AG08396 (cell line): ENCODE results near the gene TMEM121B.
A peak's percentile ranks its signal among the peaks of the same experiment; 100 is the strongest.

Experiments
- DNase-seq: peaks from one replicate; pipeline ENCODE4 v3.0.0; 2012; ENCODE audit warnings: low spot score, mixed read lengths

The TMEM121B gene

GRCh38 chr22:17091851-17092250 lies 29.3 kb downstream of the TMEM121B start:
- DNase-seq = no peak

DNA sequence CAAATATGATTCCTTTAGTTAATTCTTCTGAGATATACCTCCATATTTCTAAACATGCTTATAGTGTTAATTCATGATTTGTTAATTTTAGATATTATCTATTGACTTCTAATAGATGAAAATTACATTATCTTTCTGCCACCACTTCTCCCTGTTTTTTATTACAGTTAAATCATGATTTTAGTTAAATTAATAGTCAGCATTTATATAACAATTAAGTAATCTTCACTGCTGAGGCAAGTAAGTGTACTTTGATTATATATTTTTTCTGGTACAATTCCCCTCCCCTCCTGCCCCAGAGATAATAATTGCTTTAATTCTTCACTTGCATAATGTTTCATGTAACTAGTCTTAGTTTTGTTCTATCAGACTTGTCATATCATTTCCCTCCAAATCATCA lies 30.6 kb downstream of the TMEM121B start:
- no peak for DNase-seq

DNA sequence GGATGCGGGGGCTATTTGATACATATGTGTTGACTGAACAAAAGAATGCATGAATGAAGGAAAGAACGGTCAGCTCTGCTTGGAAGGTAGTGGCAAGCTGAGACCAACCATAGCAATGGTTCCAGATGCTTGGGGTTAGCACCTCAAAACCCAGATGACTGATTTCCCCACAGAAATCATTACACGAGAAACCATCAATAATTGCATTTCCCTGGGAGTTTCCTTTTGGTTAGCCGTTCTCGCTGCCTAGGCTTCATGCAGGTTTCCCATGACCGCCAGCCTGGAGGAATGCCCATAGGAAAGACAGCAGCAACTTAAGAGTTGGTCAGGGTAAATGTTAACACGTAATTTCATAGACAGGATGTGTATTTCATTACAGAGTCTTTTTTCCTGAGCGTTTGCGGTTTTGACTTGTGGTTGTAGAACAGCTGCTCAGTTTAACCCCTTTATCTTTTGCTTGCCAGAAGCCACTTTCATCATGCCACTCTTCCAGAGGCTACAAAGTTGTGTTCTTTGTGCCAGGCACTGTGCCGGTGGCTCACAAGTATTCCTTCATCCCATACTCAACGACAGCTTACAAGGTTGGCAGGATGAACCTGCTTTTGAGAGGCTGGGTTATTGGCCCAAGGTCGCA lies 33.5 kb downstream of the TMEM121B start:
- no peak for DNase-seq

- DNase-seq = no peak
These were observed 34.2 kb downstream of the TMEM121B start for GRCh38 chr22:17086788-17087497.

DNA sequence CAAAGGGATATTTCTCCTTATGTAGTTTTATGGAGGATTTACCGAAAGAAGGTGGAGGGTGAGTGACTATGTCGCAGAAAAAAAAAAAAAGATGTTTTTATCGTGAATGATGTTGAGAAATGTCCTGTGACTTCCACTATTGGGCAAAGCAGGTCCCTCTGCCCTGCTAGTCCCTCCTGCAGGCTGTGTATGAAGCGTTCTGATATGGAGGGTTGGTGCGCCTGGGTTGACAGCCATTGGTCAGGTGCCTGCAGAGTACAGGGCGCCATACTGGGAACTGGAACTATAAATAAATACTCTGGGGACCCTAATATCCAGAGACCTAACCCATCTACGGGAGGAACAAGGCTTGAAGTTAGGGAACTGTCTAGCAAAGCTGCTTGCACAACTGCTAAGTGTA lies 34.9 kb downstream of the TMEM121B start:
- DNase-seq = no peak

DNA sequence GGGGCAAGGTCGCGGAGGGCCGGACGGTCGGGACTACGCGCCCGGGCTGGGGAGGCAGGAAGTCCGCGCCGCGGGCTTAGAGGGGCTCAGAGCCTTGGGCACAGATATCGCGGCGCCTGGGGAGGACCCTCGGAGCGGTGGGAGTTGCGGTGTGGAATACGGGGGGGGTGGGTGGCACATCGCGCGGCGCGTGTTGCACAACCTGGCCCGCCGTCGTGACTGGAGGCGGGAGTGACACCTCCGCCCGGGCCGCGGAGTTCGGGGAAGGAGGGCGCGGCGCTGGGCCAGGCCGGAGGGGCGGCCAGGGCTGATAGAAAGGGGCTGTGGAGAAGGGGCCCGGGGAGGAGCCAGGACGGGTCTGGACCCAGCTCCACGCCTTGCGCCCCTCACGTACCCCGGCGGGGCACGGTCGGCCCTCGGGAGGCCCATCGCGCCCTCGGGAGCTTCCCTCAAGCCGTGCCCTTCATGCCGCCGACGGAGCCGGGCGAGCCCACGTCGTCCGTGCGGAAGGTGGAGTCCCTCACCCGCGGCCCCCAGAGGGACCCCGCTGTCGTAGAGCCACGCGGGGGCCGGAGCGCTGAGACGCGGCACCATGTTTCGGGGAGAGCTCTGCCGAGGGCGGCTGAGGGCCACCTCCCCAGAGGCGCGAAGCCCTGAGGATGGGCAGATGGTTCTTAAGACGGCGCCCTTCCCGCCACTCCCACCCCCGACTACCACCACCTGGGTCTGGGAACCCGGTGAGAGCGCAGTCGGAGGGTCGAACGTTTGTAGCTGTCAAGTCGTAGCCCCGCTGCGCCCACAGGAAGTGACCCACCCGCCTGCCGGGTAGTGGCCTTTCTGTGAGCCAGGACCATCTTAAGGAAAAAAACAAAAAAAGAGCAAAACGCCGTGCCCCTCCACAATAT lies 35.6 kb downstream of the TMEM121B start:
- peak; percentile 58 for DNase-seq

GRCh38 chr22:17084554-17085276 lies 36.4 kb downstream of the TMEM121B start, which contains the start of gene IL17RA:
TSS of gene IL17RA (plus strand) at chr22:17085000. CDS start at chr22:17085092, 92 bp downstream.
- DNase-seq = peak; percentile 95

DNA sequence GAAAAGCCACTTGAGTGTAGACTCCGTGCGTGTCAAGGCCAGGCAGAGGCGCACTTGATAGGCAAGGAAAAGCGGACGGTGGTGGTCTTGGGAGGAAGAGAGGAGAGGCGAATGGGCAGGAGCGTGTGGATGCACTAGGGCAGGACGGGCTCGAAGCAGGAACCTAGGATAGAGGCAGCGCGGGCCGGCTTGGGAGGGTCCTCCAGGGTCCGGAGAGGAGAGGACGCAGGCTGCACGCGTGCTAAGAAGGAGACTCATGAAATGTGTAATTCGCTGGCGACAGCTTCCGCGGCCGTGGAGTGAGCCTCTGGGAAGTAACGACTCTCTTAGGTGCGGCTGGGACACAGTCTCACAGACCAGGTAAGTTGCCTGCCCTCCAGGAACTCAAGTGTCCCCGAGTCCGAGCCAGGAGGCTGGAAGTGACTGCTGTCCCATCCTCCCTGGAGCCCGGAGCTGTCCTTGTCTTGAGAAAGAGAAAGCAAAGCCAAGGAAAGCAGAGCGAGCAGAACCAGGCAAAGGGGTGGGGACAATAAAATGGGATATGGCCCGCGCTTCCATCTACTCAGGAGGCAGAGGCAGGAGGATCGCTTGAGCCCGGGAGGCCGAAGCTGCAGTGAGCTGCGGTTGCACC lies 37.2 kb downstream of the TMEM121B start:
- no peak for DNase-seq

DNA sequence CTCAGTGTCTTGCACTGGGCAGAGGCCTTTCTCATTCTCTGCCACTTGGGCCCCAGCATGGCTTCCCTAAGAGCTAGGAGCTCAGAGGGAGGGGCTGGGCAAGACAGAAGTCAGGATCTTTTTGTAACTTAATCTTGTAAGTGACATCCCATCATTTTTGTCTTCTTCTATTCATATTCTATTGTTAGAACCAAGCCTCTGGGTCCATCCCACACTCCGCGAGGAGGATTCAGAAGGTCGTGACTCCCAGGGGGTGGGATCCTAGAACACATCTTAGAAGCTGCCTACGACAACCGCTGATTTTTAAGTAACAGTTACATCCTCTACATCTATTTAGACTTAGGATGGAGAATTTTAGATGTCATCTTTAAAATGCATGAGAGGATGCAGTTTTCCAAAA lies 37.9 kb downstream of the TMEM121B start:
- DNase-seq = no peak

DNA sequence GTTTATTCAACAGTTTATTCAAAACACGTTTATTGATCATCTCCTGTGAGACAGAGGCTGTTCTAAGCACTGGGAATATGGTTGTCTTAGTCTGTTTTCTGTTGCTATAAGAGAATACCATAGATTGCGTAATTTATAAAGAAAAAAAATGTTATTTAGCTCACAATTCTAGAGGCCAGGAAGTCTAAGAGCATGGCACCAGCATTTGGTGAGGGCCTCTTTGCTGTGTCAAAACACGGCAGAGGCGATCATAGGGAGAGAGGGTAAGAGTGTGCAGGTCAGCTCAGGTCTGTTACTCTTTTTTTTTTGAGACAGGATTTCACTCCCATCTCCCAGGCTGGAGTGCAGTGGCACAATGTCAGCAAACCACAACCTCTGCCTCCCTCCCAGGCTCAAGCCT lies 41.6 kb downstream of the TMEM121B start:
- no peak for DNase-seq

- peak; percentile 62 for DNase-seq
These were observed 43.9 kb downstream of the TMEM121B start for GRCh38 chr22:17077255-17077654.

- DNase-seq = no peak
These were observed 46.5 kb downstream of the TMEM121B start for GRCh38 chr22:17074648-17075002.

GRCh38 chr22:17072877-17073276 lies 48.3 kb downstream of the TMEM121B start:
- DNase-seq = no peak
